Tibial nerve (tissue), 3 donors: ENCODE data around the gene MLLT6.

ENCODE experiments used
- POLR2A ChIP-seq, 2 donors: fragments of 450-650 bp; IDR thresholded peaks; one replicate each; pipeline ENCODE4 v1.6.1; 2017; ENCODE audit warnings: antibody characterized with exemption in 2 of 2, mild to moderate bottlenecking in 2 of 2, moderate library complexity in 2 of 2
- TF ChIP-seq, protein P1 (sequence below), 5 experiments: fragments of 200-600 bp in 3 of 5; fragments of 450-650 bp in 2 of 5; sonication (generic) in 3 of 5; IDR thresholded peaks; one replicate each; pipeline ENCODE4 v1.5.1; 2016 to 2019; ENCODE audit warnings: antibody characterized with exemption in 5 of 5, mild to moderate bottlenecking in 3 of 5, moderate library complexity in 2 of 5

DNA sequence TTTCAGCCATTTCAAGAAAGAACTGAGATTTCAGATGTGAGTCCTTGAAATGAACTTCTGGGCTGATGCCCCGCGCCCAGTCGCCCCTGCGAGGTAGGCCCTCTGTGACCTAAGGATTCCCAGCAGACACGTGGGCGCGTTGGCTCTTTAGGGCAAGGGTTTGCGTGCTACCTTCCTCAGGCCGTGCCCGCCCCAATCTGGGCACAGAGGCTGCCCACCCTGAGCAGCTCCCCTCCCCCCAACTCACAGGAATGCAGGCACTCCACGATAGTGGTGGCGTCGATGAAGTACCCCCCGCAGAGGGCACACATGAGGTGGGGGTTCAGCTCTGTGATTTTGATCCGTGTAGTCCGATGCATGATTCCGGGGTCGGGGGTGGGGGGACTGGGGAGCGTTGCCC lies 35.0 kb downstream of the MLLT6 start:
- TF ChIP-seq, protein P1, sequence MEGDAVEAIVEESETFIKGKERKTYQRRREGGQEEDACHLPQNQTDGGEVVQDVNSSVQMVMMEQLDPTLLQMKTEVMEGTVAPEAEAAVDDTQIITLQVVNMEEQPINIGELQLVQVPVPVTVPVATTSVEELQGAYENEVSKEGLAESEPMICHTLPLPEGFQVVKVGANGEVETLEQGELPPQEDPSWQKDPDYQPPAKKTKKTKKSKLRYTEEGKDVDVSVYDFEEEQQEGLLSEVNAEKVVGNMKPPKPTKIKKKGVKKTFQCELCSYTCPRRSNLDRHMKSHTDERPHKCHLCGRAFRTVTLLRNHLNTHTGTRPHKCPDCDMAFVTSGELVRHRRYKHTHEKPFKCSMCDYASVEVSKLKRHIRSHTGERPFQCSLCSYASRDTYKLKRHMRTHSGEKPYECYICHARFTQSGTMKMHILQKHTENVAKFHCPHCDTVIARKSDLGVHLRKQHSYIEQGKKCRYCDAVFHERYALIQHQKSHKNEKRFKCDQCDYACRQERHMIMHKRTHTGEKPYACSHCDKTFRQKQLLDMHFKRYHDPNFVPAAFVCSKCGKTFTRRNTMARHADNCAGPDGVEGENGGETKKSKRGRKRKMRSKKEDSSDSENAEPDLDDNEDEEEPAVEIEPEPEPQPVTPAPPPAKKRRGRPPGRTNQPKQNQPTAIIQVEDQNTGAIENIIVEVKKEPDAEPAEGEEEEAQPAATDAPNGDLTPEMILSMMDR (IDR thresholded peaks at IDR 0.05): no peak
- no peak for TF ChIP-seq POLR2A (IDR thresholded peaks at IDR 0.05)
